ENCODE results near the gene NTSR1. TPM values are rescaled to one million over a fixed set of nuclear protein-coding genes. Genes with fewer than 3 reads are reported as not detected.

NTSR1 gene
- total RNA-seq (0.05 TPM), polyA plus RNA-seq (0.34 TPM)

DNA sequence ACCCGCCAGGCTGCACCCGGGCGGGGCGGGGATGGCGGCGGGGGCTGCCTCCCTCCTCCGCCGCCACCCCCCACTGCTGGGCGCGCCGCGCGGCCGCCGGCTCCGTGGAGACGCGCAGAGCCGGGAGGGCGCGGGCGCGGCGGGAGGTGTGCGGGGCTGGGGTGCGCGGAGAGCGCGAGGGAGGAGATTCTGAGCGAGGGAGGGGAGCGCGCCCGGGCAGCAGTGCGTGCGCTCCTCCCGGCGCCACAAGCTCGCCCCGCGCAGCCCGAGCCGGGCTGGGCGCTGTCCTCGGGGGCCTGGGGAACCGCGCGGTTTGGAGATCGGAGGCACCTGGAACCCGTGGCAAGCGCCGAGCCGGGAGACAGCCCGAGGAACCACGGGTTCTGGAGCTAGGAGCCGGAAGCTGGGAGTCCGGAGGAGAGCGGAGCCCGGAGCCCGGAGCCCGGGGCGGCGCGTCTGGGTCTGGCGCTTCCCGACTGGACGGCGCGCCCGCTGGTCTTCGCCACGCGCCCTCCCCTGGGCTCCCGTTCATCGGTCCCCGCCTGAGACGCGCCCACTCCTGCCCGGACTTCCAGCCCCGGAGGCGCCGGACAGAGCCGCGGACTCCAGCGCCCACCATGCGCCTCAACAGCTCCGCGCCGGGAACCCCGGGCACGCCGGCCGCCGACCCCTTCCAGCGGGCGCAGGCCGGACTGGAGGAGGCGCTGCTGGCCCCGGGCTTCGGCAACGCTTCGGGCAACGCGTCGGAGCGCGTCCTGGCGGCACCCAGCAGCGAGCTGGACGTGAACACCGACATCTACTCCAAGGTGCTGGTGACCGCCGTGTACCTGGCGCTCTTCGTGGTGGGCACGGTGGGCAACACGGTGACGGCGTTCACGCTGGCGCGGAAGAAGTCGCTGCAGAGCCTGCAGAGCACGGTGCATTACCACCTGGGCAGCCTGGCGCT lies at the start of gene NTSR1:
Gene NTSR1 (plus strand): TSS at position 246 of the 946 bp plus-strand sequence. CDS start 372 bp downstream, at position 618.
- Histone ChIP-seq H3K27ac (ENCODE audit: low read depth) (no peak within 1 kb of the TSS), H3K36me3 (ENCODE audit: insufficient read depth) (no peaks in the 10 kb centered on the region), H3K4me3 (ENCODE audit: low read depth, low read length) (no peak within 1 kb of the TSS), H3K4me1 (ENCODE audit: insufficient read depth) (no peaks in the 10 kb centered on the region)
- no peak for DNase-seq (ENCODE audit: extremely low spot score)
- whole genome bisulfite sequencing, result 8% methylated on average over 124 of the region's 124 CpGs

DNA sequence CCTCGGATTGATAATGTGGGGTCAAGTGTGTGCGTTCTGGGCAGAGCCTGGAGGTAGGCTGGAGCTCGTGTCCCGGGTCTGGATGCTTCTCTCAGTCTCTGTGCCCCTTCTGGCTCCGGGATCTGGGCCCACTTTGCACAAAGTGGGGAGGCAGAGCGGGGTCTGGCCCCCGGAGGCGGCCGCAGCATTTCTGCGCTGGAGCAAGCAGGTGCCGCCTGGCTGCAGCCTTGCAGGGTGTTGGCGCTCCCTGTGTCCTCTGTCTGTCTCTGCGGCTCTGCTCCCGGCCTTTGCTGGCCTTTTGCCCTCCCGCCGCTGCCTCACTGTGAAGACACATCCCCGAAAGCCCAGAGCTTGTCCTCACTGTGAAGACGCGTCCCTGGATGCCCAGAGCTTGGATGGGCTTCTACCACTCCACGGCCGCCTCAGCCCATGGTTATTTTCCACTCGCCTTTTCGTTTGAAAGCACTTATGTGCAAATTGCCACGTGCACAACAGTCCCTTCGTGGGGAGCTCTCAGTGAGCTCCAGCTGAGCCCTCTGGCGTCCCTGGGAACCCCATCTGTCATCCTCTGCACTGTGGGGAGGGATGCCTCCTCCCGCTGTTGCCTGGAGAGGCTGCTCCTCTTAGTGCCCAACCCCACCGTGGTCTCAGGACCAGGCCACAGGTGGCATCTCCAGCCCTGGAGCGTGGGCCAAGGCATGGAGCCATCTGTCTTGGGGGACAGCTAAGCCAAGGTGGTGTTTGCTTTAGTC lies 49.0 kb upstream of the NTSR1 start:
- 94% methylated on average over 29 of the region's 29 CpGs for WGBS
- no peak for DNase-seq (ENCODE audit: extremely low spot score)
- no peaks in the 10 kb centered on the region for H3K4me1 ChIP-seq (ENCODE audit: insufficient read depth)
- H3K27ac ChIP-seq (ENCODE audit: low read depth), result no peak overlapping the region
- H3K36me3 ChIP-seq (ENCODE audit: insufficient read depth), result no peaks in the 10 kb centered on the region
- H3K4me3 ChIP-seq (ENCODE audit: low read depth, low read length), result no peak overlapping the region

DNA sequence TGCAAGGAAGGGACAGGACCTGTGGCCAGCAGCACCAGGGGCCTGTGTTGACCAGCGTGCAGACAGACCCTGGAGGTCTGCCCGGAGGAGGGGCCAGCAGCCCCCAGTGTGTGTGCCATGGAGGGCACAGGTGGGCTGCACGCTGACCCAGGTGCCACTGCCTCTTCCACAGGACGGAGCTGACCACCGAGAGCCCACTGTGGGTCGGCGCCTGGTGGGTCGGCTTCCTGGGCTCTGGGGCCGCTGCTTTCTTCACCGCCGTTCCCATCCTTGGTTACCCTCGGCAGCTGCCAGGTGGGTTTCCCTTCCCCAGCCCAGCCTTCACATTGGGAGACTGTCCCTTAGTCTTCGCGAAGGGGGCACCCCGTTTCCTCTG lies 48.4 kb upstream of the NTSR1 start:
- no peak for DNase-seq (ENCODE audit: extremely low spot score)
- Histone ChIP-seq H3K27ac (ENCODE audit: low read depth) (no peak overlapping the region), H3K4me1 (ENCODE audit: insufficient read depth) (no peaks in the 10 kb centered on the region), H3K36me3 (ENCODE audit: insufficient read depth) (no peaks in the 10 kb centered on the region), H3K4me3 (ENCODE audit: low read depth, low read length) (no peak overlapping the region)
- WGBS, result 92% methylated on average over 15 of the region's 15 CpGs

DNA sequence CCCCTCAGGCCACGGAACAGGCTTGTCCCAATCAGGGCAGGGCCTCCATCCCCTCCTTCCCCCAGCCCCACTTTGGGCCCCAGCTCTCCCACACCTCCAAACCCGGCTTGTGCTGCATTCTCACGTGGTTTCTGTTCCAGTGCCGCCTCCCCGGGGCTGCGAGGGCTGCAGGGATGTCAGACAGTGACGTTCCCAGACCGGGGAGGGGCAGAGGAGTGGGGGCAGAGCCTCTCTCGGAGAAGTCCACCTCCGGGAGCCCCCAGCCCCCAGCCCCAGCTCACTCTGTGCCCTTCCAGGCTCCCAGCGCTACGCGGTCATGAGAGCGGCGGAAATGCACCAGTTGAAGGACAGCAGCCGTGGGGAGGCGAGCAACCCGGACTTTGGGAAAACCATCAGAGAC lies 47.9 kb upstream of the NTSR1 start:
- DNase-seq (ENCODE audit: extremely low spot score), result no peak
- H3K27ac ChIP-seq (ENCODE audit: low read depth), result no peak overlapping the region
- no peaks in the 10 kb centered on the region for H3K4me1 ChIP-seq (ENCODE audit: insufficient read depth)
- 67% methylated on average over 18 of the region's 18 CpGs for WGBS
- no peak overlapping the region for H3K4me3 ChIP-seq (ENCODE audit: low read depth, low read length)
- H3K36me3 ChIP-seq (ENCODE audit: insufficient read depth), result no peaks in the 10 kb centered on the region

DNA sequence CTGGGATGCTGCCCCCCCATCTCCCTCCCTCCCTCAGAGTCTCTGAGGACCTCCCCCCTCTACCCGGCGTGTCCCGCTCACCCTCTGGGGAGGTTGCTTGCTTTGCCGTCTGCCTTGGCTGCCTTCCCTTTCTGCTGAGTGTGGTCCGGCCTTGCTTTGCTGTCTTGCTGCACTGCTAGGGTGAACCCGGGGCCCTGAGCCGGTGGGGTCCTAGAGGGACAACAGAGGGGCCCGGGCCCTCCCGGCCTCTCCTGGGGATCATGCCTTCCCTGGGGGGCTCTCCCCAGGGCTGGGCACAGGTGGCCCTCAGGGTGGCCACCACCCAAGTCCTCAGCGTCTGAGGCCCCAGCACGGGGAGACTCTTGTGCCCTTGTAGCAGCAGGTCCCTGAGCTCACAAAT lies 47.0 kb upstream of the NTSR1 start:
- 73% methylated on average over 11 of the region's 11 CpGs for WGBS
- no peak for DNase-seq (ENCODE audit: extremely low spot score)

DNA sequence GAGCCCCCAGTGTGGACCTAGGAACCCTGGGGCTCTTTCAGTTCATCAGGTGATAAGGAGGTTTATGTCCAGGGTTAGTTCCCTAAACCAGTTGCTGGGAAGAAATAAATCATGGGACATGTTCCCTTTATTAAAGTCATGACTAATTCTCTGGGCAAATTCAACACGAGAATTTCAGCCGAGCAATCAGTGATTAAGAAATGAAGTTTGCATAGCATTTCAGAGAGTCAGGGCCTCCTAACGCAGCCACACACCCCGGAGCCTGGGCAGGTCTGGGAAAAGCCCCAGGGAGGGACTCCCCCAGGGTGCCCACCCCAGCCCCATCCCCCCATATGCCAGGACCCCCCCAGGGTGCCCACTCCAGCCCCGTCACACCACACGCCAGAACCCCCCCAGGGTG lies 46.2 kb upstream of the NTSR1 start:
- Histone ChIP-seq H3K4me3 (ENCODE audit: low read depth, low read length) (no peak overlapping the region), H3K4me1 (ENCODE audit: insufficient read depth) (no peaks in the 10 kb centered on the region), H3K36me3 (ENCODE audit: insufficient read depth) (no peaks in the 10 kb centered on the region), H3K27ac (ENCODE audit: low read depth) (no peak overlapping the region)
- WGBS, result 63% methylated on average over 6 of the region's 6 CpGs
- DNase-seq (ENCODE audit: extremely low spot score), result no peak

More for the DNA sequence above, 47.0 kb upstream of the NTSR1 start:
- no peak overlapping the region for H3K4me3 ChIP-seq (ENCODE audit: low read depth, low read length)
- no peaks in the 10 kb centered on the region for H3K36me3 ChIP-seq (ENCODE audit: insufficient read depth)
- no peaks in the 10 kb centered on the region for H3K4me1 ChIP-seq (ENCODE audit: insufficient read depth)
- H3K27ac ChIP-seq (ENCODE audit: low read depth), result no peak overlapping the region

DNA sequence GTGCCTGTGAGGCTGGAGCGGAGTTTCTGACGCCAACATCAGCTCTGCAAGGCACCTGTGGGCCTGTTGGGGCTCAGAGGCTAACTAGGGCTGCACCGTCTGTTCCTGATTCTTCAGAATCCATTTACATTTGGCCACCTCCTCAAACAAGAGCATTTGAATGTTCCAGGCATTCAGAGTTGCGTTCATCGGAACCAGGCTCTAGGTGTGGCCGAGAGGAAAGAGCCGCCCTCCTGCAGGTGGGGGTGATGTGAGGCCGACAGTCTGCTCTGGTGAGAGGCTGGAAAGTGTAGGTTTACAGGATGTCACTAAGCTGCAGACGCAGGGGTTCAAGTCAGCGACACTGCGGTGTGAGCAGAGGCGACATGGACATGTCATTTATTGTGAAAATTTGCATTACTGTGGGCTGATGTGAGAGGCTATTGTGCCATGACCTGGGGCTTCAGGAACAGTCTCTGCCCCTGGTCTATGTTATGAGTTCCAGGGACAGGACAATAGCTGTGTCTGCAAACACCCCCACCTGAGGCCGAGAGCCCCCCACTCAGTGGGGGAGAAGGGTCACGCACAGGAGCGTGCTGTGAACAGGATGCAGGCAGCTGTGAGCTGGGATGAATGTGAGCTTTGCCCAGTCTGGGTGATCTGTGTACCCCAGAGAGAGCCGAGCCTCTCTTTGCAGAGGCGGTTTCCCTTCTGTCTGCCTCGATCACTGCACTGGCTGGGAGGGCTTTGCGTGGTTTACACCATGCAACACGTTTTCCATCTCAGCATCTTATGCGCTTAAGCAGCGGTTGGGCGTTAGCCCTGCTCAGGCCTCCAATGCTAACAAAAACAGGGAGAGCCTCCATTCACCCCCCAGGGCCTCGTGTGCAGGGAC lies 45.3 kb upstream of the NTSR1 start:
- H3K4me1 ChIP-seq (ENCODE audit: insufficient read depth), result no peaks in the 10 kb centered on the region
- H3K36me3 ChIP-seq (ENCODE audit: insufficient read depth), result no peaks in the 10 kb centered on the region
- H3K4me3 ChIP-seq (ENCODE audit: low read depth, low read length), result no peak overlapping the region
- no peak for DNase-seq (ENCODE audit: extremely low spot score)
- WGBS, result 86% methylated on average over 24 of the region's 24 CpGs
- no peak overlapping the region for H3K27ac ChIP-seq (ENCODE audit: low read depth)

DNA sequence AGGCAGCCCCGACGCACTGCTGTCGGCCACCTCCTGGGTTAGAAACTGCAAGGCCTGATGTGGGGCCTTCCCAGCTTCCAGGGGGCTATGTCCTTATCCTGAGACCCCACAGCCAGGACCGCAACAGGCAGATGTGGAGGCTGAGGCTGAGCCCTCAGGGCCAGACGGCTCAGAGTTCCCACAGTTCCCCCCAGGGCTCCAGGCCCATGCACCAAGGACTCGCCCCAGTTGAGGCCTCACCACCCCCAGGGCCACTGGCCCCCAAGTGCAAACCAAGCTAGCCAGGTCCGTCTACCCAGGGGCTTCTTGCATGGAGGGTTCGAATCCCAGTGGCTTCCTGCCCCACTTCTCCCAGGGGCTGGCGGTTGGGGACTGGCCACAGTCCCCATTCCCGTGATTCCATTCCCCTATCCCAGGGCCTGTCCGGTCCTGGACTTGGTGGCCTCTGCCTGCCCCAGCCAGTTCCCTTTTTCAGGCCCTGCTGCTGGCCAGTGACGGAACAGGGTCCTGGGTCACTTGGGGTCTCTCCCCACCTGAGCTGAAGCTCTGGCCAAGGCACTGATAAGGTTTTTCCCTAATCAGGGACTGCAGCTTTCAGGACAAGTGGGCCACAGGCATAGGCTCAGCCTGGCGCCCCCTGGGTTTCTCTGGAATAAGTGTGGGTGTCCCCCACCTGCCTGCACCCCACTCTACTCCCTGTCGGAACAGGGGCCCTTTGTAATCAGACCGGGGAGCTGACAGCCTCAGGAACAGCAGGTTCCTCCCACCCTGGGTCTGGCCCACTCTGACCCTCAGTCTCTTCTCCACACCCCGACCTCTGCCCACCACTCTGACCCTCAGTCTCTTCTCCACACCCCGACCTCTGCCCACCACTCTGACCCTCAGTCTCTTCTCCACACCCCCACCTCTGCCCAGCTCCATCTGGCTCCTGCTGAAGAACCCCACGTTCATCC lies 44.3 kb upstream of the NTSR1 start:
- H3K4me1 ChIP-seq (ENCODE audit: insufficient read depth), result no peaks in the 10 kb centered on the region
- H3K4me3 ChIP-seq (ENCODE audit: low read depth, low read length), result no peak overlapping the region
- no peak overlapping the region for H3K27ac ChIP-seq (ENCODE audit: low read depth)
- 94% methylated on average over 18 of the region's 18 CpGs for WGBS
- no peak for DNase-seq (ENCODE audit: extremely low spot score)
- no peaks in the 10 kb centered on the region for H3K36me3 ChIP-seq (ENCODE audit: insufficient read depth)

DNA sequence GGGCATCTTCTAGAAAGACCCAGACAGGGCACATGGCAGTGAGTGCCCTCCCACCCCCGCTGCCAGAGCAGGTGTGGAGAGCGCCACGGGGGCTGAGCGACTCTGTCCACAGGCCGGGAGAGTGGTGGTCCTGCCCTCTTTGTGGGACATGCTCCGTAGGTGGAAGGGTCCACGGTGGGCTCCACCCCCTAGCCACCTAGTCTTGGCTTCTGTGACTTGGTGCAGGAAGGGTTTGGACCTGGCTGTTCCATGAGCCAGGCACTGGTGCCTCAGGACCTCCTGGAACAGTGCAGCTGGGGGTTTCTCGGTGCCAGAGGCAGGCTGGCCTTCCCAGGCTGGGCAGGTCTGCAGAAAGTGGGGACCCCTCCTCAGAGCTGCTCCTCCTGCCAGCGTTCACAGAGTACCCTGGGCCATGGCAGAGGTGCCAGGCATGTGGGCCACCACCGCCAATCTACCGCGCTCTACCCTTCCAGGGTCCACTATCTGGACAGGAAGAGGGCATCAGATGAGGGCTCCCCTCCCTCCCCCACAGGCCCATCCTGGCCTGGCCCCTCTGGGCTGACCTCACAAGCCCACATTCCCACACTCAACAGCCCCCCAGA lies 43.4 kb upstream of the NTSR1 start:
- H3K36me3 ChIP-seq (ENCODE audit: insufficient read depth), result no peaks in the 10 kb centered on the region
- WGBS, result 92% methylated on average over 12 of the region's 12 CpGs
- no peak overlapping the region for H3K4me3 ChIP-seq (ENCODE audit: low read depth, low read length)
- no peak for DNase-seq (ENCODE audit: extremely low spot score)
- no peak overlapping the region for H3K27ac ChIP-seq (ENCODE audit: low read depth)
- H3K4me1 ChIP-seq (ENCODE audit: insufficient read depth), result no peaks in the 10 kb centered on the region

DNA sequence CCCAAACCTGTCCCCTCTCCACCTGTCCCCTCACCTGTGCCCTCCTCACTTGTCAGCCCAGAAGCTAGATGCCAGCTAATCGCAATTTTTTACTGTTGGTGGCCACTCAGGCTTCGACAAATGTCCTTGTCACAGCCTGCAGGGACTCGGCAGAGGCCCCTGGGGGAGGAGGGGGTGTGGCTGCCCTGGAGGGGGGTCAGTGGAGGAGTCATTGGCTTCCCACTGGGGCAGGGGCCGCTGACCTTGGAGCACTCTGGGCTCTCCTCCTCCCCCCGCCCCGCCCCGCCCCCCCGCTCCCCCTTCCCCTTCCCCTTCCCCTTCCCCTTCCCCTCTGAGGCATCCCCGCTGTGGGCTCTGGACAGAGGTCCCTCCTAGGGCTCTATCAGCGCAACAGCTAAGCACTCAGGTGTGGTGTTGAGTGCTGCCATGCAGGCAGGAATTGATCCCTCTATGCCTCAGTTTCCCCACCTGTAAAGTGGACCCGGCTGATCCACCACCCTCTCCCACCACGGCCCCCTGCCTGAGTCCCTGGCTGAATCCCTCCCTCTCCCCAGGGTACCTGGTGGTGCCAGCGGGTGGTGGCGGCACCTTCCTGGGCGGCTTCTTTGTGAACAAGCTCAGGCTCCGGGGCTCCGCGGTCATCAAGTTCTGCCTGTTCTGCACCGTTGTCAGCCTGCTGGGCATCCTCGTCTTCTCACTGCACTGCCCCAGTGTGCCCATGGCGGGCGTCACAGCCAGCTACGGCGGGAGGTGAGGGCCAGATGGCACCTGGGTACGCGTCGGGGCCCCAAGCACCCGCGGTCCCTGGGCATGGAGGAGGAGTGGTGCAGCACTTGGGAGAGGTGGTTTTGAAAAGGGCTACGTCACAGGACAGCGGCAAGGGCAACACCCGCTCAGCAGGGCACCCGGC lies 42.6 kb upstream of the NTSR1 start:
- H3K27ac ChIP-seq (ENCODE audit: low read depth), result no peak overlapping the region
- WGBS, result 79% methylated on average over 32 of the region's 33 CpGs
- no peak overlapping the region for H3K4me3 ChIP-seq (ENCODE audit: low read depth, low read length)
- no peak for DNase-seq (ENCODE audit: extremely low spot score)
- H3K36me3 ChIP-seq (ENCODE audit: insufficient read depth), result no peaks in the 10 kb centered on the region
- no peaks in the 10 kb centered on the region for H3K4me1 ChIP-seq (ENCODE audit: insufficient read depth)

DNA sequence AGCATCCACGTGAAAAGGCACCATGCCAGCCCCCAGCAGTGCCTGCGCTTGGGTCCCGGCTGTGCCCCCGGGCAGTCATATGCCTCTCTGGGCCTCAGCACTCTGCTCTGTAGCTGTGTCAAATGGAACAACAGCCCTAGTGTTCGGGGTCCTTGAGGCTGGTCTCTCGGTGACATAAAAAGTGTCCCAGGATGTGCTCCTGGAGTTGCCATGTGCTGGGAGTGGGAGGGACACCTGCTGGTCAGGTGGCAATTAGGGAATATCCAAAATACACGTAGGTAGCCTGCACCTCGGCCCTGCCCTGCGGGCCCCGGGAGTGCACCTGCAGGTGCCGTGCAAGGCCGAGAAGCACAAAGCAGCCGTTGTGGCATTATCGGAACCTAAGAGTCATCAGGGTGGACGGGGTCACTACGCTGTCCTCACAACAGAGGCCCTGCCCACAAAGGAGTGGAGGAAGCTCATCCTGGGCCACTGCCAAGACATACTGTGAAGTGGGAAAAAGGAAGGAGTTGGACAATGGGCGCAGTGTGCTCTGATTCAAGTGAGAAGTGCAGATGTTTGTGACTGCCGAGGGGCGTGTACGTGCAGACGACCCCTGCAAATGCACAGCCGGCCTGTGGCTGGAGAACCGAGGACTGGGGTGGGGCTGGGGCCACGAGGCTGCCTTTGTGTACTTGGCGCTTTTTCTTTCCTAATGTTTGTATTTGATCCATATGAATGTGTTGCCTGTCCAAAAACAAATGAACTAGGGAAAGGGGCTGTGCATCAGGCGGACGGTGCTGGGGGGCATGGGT lies 41.7 kb upstream of the NTSR1 start:
- H3K4me3 ChIP-seq (ENCODE audit: low read depth, low read length), result no peak overlapping the region
- no peaks in the 10 kb centered on the region for H3K36me3 ChIP-seq (ENCODE audit: insufficient read depth)
- H3K4me1 ChIP-seq (ENCODE audit: insufficient read depth), result no peaks in the 10 kb centered on the region
- H3K27ac ChIP-seq (ENCODE audit: low read depth), result no peak overlapping the region
- WGBS, result 68% methylated on average over 27 of the region's 27 CpGs
- DNase-seq (ENCODE audit: extremely low spot score), result no peak
